ENCODE measurements around the gene RNF2.

Gene RNF2

GRCh38 chr1:185096531-185096930 lies 51.2 kb downstream of the RNF2 start:
- DNase-seq, result no peak

DNA sequence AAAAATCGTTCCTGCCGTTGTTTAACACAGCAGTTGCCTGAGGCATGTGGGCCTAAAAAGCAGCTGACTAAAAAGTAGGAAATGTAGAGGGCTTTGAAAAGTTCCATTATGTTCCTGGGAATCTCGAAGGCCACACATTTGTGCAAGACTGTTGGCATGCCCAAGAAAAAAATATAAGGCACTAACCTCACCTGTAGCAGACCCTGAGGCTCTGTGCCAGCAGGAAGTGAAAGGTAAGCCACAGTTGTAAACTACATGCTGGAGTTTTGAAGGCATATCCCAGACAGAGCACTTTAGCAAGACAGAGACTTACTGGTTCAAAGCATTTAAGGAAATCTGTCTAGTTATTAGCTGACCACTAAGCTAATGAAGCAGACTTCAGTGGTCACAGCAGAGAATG lies 58.7 kb downstream of the RNF2 start:
- DNase-seq, result no peak

DNA sequence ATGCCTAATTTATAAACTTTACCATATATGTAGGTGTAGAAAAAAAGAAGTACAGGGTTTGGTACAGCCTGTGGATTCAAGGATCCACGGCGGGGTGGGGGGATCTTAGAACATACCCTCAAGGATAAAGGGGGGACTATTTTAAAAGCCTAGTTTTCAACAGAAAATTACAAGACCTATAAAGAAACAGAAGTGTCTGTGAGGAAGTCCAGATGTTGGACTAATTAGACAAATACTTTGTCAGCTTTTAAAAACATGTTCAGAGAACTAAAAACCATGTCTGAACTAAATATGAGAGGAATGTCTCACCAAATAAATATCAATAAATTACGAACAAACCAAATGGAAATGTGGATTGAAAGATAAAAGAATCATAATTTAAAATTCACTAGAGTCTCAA lies 59.8 kb downstream of the RNF2 start:
- DNase-seq, result no peak

DNA sequence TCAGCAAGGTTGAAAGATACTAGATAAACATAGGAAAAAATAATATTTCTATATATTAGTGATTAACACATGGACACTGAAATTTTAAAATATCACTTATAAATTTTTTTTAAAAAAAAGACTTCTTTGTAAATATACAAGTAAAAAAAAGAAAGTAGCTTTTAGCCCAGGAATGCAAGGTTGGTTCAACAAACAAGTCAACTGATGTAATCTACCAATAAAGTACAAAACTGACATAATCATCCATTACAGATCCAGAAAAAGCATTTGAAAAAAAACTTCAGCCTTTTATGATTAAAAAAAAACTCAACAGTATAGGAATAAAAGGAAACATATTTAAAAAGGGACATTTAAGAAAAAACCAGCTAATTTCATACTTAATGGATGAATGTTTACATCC lies 63.0 kb downstream of the RNF2 start:
- peak; percentile 44 for DNase-seq

DNA sequence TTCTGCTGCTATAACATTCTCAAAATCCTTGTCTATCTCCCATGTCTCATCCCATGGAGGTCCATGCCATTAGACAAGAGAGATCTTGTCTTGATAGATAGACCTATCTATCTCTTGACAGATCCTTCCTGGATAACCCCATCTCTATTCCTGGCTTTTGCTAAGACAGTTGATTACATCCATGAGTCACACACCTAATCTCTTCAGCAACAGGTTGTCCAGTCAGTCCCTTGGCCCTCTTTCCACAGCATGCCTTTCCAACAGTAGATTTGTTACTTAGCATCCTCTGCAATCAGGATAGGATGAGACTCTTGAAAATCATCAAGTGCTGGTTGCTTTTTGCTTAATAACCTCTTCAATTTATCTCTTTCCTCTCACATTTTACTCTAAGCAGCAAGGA lies 64.8 kb downstream of the RNF2 start:
- DNase-seq, result no peak

- DNase-seq, result no peak
Measured at GRCh38 chr1:185111873-185112272, 66.5 kb downstream of the RNF2 start.

GRCh38 chr1:185112356-185112755 lies 67.0 kb downstream of the RNF2 start:
- DNase-seq, result no peak

DNA sequence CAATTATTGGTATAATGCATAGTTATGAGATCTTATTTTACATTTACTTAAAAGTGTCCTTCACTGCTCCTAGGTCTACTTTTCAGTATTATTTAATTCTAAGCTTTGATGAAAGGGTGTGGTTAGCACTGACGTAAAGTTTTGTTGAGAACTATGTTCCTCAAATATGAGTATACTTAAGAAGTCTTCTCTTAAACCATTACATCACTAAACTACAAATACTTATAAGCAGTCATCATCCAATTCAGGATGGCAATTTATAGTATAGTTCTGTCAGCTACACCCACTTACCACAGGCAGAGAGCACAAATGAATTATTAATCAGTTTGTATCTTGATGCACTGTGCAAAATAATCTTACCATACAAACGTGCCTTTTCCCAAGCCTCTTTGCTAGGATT lies 84.3 kb downstream of the RNF2 start:
- no peak for DNase-seq

- DNase-seq, result no peak
Measured at GRCh38 chr1:185132534-185132933, 87.2 kb downstream of the RNF2 start.

- DNase-seq, result peak; percentile 72
Measured at GRCh38 chr1:185137896-185138545, 92.7 kb downstream of the RNF2 start.

- no peak for DNase-seq
Measured at GRCh38 chr1:185139246-185139645, 93.9 kb downstream of the RNF2 start.

- DNase-seq, result no peak
Measured at GRCh38 chr1:185144233-185144632, 98.9 kb downstream of the RNF2 start.

GRCh38 chr1:185151215-185151614 lies 105.9 kb downstream of the RNF2 start:
- DNase-seq, result peak; percentile 66
